ENCODE results near the gene RMND5A.

GRCh38 chr2:86808315-86809161 is 88.4 kb downstream of the RMND5A start:
- TF ChIP-seq CTCF (IDR thresholded peaks at IDR 0.05) (peak in 1 of 3 donors; percentile 91), POLR2A (IDR thresholded peaks at IDR 0.05) (no peak)
